HL-60 (cell line): ENCODE measurements around the gene A2M.

ENCODE experiments used
- CTCF ChIP-seq: IDR thresholded peaks from one replicate; pipeline ENCODE4 v1.5.1; 2011; ENCODE audit warnings: low read length, control low read depth, inconsistent platforms; ENCODE audit not compliant: insufficient read depth
- GABPA ChIP-seq: IDR thresholded peaks from 2 replicates; pipeline ENCODE4 v1.6.1; 2012; ENCODE audit warnings: low read depth

- TF ChIP-seq CTCF (no peak), GABPA (no peak)
Observed at GRCh38 chr12:9107542-9107873, 8.2 kb downstream of the A2M start.
